GM19193 (cell line): ENCODE measurements around the gene KLF9.

Experiments used
- POLR2A ChIP-seq: IDR thresholded peaks from 4 replicates; pipeline ENCODE4 v1.6.1; 2011; ENCODE audit not compliant: insufficient read depth, insufficient read length; ENCODE audit errors: extremely low read depth

Gene KLF9

DNA sequence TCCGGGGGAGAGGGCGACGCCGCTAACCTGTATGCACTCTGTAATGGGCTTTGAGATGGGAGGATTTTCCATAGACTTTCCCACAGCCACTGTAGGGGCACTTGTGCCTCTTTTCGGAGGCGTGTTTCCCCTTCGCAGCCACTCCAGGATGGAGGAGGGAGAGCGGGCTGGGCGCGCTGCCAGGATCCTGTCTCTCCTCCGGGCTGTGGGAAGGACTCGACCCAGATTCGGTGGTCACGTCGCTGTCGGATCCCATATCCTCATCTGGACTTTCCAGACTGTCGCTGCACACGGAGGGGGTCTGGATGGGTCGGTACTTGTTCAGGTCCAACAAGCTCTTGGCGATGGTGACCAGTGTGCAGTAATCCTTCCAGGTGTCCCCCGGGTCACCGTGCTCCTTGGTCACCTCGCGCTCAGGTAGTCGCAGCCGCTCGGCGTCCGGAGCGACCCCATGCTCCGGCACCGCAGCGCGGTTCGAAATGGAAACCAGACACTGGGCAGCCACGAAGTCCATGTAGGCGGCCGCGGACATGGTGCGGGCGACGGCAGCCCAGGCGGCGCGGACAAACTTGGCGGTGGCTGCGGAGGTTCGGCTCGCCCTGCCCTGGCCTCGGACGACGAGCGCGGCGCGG lies 1.5 kb downstream of the KLF9 start:
- no peak for TF ChIP-seq POLR2A

DNA sequence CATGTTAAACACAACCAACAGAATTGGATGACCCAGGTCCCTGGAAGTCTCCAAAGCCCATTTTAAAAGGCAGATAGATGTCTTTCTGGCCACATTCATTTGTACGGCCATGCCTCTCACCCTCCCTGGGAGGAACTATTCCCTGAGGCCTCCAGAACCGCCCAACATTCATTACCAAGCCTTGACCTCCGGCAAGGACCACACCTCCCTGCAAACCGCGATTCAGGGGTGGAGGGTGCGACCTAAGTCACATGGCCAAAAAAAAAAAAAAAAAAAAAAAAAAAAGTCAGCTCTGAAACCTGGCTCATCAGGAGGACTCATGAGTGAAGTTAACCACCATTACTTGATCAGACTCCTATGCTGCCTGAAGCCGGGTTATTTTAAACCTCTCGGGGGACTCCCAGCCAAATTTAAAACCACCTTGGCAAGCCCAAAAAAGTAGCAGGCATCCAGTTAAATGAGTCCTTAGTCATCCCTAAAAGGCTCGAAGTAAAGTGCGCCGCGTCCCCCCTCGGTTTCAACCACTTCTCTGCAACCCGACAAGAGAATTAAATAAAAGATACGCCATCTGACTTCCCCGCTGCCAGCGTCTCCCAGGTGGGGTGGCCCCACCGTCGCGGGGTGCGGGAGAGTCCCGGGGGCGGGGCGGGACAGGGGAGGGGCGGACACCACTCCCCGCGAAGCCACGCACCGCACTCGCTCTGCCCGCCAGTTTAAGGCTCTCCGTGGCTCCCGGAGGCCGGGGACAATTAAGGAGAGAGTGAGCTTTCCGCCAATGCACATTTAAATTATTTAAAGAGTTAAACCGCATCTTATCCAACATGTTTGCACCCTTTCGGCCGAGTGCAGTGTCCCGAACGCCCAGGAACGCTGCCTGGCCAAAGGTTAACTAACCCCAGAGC lies 2.3 kb downstream of the KLF9 start:
- peak; percentile 30 for TF ChIP-seq POLR2A

DNA sequence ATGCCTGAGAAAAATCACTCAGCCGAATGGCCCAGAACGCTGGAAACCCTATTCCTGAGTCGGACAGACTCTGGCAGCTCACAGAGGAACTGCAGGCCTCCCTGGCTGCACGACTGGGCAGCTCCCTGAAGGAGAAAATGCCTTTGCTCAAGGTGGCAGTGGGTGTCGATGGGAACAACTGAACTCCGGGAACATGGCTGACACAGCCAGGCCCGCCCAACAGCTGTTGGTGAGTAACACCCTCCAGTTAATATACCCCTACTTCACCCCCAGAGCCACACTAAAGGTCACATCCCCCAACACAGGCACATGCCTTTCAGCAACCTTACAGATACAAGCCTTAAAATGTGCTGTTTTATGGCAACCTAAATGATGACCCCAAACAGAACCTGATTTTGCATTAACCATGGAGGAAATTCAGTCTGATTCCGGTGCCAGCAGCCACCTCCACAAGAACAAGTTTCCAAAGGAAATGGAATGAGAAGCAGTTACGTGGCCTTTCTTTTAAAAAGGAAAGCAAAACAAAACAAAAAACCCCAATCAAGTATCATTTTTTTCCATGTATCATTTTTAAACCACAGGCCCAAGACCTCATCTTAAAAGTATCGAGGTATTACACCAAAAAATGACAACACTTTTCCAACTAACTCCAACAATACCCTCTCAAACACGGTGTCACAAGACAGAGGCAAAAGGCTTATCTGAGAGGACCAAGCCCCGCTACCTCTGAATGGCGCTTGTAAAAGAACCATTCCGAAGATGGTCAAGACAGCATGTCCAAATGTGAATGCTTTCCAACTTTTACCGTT lies 3.1 kb downstream of the KLF9 start:
- TF ChIP-seq POLR2A = no peak

DNA sequence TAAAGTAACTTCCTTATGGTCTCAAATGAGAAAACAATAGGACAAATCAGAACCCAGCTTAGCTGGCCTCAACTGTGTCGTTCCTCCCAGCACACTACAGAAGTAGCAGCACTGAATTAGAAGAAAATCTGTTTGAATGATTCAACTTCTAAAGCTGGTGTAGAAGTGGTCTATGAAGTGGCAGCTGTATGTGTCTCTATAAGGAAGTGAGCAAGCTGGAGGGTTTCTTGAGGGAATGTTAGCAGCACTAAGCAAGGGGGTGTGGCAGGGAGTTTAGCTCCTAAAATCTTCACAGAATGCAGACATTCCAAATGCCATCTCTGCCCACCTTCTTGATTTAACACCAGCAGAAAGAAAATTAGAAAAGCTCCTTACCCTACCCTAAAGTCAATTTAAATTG lies 4.1 kb downstream of the KLF9 start:
- no peak for TF ChIP-seq POLR2A

DNA sequence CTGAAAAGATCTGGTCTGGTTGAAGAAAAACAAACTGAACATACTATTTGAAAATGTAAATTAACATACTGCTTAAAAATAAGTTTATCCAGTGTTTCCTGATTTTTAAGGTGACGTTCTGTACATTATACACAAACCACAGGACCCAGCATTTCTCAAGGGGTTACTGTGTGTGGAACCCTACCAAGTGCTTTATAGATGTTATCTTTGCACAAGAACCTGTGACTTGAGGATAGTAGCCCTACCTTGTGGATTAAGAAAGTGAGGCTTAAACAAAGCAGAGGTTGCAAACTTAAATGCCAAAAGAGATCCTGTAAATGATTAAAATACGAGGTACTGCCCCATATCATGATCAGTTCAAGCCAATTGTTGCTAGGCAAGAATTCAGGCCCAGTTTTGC lies 4.7 kb downstream of the KLF9 start:
- TF ChIP-seq POLR2A = no peak

DNA sequence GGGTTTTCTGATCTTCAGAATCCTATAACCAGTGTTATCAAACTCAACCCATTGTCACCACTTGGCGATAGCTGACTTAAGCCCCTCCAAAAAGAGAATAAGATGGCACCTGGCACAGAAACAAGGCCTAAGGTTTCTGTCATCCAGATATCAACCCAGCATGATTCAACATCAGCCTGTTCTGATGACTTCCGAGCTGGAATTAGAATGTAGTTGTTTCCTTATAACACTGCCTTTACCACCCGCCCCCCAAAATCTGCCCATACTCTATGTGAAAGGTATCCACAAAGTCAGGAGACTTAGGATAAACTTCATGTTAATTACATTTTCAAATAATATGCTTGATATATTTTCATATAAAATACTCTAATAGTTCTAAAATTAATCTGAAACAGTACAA lies 5.2 kb downstream of the KLF9 start:
- TF ChIP-seq POLR2A = no peak

DNA sequence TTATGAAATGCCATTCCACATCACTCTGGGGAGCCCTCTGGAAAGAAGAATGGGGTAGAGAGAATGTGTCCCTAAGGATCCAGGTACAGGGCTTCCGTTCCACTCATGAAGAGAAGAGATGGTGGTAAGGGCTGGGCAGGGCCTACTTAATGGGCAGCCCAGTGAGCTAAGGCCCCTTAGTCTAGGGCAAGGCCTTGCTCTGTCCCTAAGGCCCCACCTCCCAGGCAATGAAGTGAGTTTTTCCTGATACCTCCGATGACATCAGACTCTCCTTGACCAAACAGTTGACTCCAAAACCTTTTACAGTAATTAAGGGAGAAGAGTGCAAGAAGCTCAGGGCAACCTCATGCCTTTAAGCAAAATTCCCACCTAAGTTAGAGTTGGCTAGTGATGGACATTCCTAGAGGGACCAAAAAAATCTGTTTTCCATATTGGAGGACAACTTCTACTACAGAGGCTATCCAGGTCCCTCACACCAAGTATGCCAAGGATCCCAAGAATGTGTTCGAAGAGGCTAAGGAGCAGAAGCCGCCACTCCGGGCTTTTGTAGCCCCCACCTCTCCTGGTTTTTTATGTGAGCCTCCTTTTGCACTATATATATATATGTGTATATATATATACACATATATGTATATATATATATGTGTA lies 5.9 kb downstream of the KLF9 start:
- TF ChIP-seq POLR2A = no peak

DNA sequence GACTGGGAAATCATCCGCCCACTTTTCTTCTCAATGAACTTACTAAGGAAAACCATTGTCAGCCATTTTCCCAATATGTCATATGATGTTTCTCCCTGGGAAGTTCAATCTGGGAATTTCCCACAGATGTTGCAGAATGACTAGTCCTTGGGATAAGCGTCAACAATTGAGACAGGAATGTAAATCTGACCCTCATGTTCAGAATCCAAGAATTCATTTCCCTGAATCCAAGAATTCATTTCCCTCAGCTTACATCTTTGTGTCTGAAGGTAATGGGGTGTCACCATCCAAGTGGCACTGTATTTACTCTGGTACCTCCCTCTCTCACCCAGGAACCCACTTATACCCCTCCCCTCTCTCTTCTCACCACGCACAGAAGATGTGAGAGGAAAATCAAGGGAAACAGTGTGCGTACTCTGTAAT lies 7.4 kb downstream of the KLF9 start:
- no peak for TF ChIP-seq POLR2A

DNA sequence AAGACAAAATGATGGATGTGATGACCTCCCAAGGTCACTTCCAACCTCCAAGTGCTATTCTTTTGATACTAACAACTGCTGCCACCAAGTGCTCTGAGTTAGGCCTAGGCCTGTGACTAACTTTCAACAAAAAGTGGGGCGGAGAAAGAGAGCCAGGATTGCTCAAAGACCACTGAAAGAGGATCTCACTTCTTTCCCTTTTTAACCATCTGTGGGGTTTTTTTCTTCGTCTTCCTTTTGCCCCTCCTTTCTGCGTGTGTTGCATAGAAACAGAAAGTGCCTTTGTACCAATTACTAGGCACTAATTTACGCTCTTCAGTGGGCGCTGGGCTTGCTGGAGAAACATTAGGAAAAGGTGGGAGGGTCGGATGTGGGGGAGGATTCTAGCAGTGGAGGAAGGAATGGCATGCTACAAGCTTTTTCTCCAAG lies 8.0 kb downstream of the KLF9 start:
- TF ChIP-seq POLR2A = no peak

DNA sequence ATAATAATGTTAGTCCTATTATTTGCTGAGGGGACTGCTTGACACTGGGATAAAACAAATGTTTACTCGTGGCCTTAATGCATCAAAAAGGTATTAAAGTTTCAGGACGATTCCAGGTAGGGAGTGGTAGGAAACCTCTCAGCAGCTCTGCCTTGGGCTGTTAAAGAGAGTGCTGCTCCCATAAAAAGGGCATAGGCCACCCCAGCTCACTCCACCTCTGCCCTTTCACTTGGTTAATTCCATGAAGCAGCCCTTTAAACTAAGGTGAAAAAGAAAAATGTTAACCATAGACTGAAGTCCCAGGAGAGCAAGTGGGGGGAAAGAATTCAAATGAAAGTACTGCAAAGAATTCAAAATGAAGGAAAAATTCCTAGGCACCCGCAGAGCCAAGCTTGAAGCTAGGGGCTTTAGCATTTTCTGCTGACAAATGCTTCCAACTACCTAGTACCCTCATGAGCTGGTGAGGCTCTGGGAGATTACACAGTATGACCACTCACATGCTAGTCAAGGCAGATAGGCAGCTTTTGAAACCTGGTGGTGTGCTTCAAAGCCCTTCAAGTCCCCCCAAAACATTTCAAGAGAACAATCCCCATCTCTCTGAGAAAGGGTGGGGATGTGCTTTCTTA lies 8.5 kb downstream of the KLF9 start:
- TF ChIP-seq POLR2A = no peak

DNA sequence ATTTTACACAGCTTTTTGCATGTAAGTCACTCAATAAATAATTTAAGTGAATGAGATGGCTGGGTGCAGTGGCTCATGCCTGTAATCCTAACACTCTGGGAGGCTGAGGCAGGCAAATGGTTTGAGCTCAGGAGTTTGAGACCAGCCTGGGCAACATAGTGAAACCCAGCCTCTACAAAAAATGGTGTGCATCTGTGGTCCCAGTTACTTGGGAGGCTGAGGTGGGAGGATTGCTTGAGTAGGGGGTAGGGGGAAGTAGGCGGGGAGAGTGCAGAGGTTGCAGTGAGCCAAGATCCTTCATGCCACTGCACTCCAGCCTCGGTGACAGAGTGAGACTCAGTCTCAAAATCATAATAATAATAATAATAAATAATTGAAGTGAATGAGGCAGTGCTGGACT lies 10.2 kb downstream of the KLF9 start:
- TF ChIP-seq POLR2A = no peak

DNA sequence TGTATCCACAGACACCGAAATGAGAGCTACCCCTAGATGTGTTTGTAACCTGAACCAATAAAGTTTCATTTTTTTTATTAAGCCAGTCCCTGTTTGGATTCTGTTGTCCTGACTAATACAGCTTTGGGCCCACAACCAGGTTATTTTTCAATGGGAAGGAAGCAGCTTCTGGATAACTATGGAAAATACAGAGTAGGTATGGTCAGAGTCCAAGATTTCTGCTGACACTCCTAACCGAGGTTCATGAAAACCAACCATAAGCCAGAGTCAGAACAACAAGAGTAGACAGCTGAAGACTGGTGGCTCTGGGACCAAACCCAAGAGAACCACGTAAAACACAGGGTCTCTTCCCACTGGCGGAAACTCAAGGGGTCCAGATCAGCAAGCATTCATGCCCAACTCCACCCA lies 10.8 kb downstream of the KLF9 start:
- TF ChIP-seq POLR2A = no peak

DNA sequence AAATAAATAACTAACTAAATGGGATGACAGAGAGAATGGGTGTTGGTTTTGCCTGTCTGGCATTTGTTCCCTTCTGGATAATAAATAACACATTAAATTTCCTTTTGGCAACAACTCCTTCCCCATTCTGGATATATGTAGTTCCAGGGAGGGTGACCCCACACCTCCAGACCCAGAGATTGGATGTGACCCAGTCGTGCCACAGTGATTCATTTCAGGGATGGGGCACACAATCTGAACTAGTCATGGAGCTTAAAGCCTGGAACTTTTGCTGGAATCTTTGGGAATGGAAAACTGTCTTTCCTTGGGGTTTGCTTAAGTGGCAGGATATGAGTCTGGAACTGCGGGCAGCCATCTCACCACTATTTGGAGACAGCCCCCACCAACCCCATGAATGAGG lies 11.3 kb downstream of the KLF9 start:
- TF ChIP-seq POLR2A = no peak

DNA sequence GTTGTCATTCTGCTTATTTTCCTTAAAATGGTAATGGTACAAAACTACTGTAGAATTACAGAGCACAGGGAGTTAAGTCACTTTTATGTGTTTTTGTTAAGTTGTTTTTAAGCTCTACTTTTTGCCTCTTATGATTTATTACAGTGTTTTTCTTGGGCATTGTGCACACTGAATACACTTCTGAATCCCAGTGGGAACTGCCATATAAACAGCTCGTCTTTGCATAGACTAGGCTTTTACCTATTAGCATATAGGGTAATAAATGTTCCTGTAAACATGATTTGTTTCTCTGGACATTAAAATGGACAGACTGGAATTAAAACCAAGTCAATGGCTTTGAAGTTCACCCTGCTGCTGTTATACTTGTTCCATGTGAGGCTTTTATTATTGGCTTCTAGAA lies 12.2 kb downstream of the KLF9 start:
- TF ChIP-seq POLR2A = no peak
